Activated naive CD4-positive, alpha-beta T cell treated with anti-CD3 and anti-CD28 coated beads for 36 hours (primary cell): Measurements from ENCODE around the gene IFNG. TPM values are rescaled to one million over a fixed set of nuclear protein-coding genes. Genes with fewer than 3 reads are reported as not detected.
A peak's percentile ranks its signal among the peaks of the same experiment; 100 is the strongest.
"Not testable (repeated sequence)": the region's sequence is repeated elsewhere in the genome, so short reads cannot be mapped to it uniquely, and the experiment has no call there.

Source experiments
- CTCF ChIA-PET: fragments of 350-600 bp; sonication (Branson Sonifier 250); formaldehyde crosslinking; loops from one replicate; lab custom pipeline; 2021; ENCODE audit warnings: antibody characterized with exemption; lab: Charles Lee
- DNase-seq: peaks from one replicate; pipeline ENCODE4 v3.0.0-alpha.2; 2020
- H3K27ac Mint-ChIP-seq: one replicate; pipeline ENCODE4 v1.8.0; 2021; ENCODE audit warnings: mild to moderate bottlenecking, mixed read lengths
- H3K27me3 Mint-ChIP-seq: one replicate; pipeline ENCODE4 v1.8.0; 2021; ENCODE audit warnings: low read depth, mixed read lengths
- H3K36me3 Mint-ChIP-seq: one replicate; pipeline ENCODE4 v1.8.0; 2021; ENCODE audit warnings: low read depth, mixed read lengths
- H3K4me1 Mint-ChIP-seq: one replicate; pipeline ENCODE4 v1.8.0; 2021; ENCODE audit warnings: low read depth, mixed read lengths
- H3K4me3 Mint-ChIP-seq: one replicate; pipeline ENCODE4 v1.8.0; 2021; ENCODE audit warnings: mild to moderate bottlenecking, moderate library complexity, mixed read lengths
- H3K9me3 Mint-ChIP-seq: one replicate; pipeline ENCODE4 v1.8.0; 2021; ENCODE audit warnings: mixed read lengths
- intact Hi-C: fragments of 100-400 bp; cut with micrococcal nuclease; formaldehyde crosslinking; loops from one replicate; pipeline ENCODE4 v1.15.1; 2023
- total RNA-seq, 2 experiments: library from RNA; stranded (reverse); gene quantifications; one replicate each; pipeline ENCODE4 v1.2.3, GENCODE V29; 2021

The IFNG gene
- 10 to 100 TPM; 48.8 to 49.1 TPM for total RNA-seq

DNA sequence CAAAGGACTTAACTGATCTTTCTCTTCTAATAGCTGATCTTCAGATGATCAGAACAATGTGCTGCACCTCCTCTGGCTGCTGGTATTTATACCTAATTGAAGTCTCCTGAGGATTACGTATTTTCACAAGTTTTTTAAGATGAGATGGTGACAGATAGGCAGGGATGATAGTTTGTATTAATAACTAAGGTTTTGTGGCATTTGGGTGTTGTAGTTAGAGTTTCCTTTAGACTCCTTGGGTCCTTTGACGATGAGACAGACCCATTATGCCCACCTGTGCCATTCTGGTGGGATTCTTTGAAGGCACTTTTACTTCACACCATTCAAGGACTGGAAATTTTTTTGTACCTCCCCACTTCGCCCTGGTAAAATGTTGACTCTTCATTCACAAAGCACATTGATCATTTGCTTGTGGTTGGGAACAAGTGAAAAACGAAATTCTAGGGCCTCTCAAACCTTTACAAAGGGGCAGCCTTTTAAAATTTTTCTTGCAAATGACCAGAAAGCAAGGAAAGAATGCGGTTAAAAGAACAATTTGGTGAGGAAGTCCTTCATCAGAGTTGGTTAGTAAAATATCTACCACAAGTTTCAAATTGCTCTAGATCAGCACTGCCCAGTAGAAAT lies at the start of gene IFNG:
TSS of gene IFNG (minus strand) at position 60 of the 624 bp plus-strand sequence. CDS start 125 bp downstream, outside the sequence.
- no peak for DNase-seq
- H3K9me3 Mint-ChIP-seq, result no peaks in the 10 kb centered on the region
- H3K27me3 Mint-ChIP-seq, result no peaks in the 10 kb centered on the region
- CTCF ChIA-PET, result interaction anchor here (3.6 to 4.1 kb wide), 2 partner anchors 45 to 119 kb away, joined by 74 to 88 read pairs; no protein-coding TSS in a partner anchor
- H3K4me3 Mint-ChIP-seq, result peak within 1 kb of the TSS; percentile 39
- H3K27ac Mint-ChIP-seq, result peak within 1 kb of the TSS; percentile 32
- peaks cover 34% of the 10 kb centered on the region for H3K4me1 Mint-ChIP-seq
- intact Hi-C loops, result loop anchor here (10.0 kb wide), 1 partner anchor 805 kb away; no protein-coding TSS in a partner anchor
- no peaks in the 10 kb centered on the region for H3K36me3 Mint-ChIP-seq

DNA sequence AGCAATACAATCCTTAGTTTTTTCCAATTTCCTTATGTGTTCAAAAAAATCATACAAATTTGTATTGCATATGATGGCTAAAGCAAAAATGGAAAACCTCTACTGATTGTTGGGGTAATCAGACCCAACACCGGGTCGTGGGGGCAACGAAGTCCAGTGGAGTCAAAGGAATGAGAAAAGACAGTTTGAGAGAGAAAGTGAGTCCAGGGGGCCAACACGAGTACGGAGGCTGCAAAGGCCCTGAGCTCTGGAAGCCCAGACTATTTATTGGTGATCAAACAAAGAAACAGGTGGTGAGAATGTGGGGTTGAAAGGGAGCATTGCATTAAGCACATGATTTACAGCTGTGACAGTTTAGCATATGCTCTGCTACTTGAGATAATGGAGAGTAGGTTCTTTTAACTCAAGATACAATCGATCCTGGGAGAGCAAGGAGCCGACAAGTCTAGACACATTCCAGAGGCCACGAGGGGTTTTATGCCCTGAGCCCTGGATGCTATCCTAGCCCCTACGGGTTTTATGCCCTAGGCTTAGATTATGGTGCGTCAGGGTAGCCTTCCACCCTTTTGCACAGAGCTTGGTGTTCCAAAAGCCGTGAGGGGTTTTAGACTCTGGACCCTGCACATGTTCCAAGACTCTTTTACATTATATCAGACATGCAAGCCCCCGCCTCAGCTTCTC lies 49.6 kb upstream of the IFNG start:
- H3K27ac Mint-ChIP-seq, H3K4me1 Mint-ChIP-seq, DNase-seq, H3K4me3 Mint-ChIP-seq, H3K27me3 Mint-ChIP-seq, intact Hi-C loops, H3K9me3 Mint-ChIP-seq, H3K36me3 Mint-ChIP-seq: not testable (repeated sequence)
- CTCF ChIA-PET, result interaction anchor here (0.8 kb wide), 1 partner anchor 12 kb away, joined by 3 read pairs; no protein-coding TSS in a partner anchor

DNA sequence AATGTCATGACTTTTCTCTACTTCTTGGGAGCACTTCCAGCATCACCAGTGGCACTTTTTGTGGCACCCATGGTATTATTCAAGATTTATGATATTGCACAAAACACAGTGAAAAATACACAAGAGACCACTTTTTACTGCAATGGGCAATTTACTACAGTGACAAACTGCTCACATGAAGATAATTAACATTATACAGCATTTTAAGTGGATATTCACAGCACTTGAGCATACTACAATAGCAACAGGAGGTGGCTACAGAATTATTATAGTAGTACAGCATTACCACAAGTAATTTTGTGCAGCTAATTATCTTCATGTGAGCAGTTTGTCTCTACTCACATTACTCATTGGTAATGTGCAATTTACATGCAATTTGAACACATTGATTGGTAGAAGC lies 47.7 kb upstream of the IFNG start:
- H3K4me1 Mint-ChIP-seq, result peaks cover 13% of the 10 kb centered on the region
- DNase-seq, result no peak
- CTCF ChIA-PET, result interaction anchor here (1.1 kb wide), 1 partner anchor 49 kb away, joined by 4 read pairs; no protein-coding TSS in a partner anchor
- intact Hi-C loops, result no loop called here
- no peaks in the 10 kb centered on the region for H3K9me3 Mint-ChIP-seq
- no peak overlapping the region for H3K4me3 Mint-ChIP-seq
- no peak overlapping the region for H3K27ac Mint-ChIP-seq
- H3K36me3 Mint-ChIP-seq, result no peaks in the 10 kb centered on the region
- no peaks in the 10 kb centered on the region for H3K27me3 Mint-ChIP-seq

- H3K27ac Mint-ChIP-seq, result no peak overlapping the region
- H3K4me3 Mint-ChIP-seq, result no peak overlapping the region
- H3K9me3 Mint-ChIP-seq, result no peaks in the 10 kb centered on the region
- CTCF ChIA-PET, result interaction anchor here (1.1 kb wide), 2 partner anchors 48 to 166 kb away, joined by 3 to 4 read pairs; no protein-coding TSS in a partner anchor
- peaks cover 11% of the 10 kb centered on the region for H3K4me1 Mint-ChIP-seq
- DNase-seq, result no peak
- H3K36me3 Mint-ChIP-seq, result no peaks in the 10 kb centered on the region
- no peaks in the 10 kb centered on the region for H3K27me3 Mint-ChIP-seq
- intact Hi-C loops, result no loop called here
These were observed 46.9 kb upstream of the IFNG start for GRCh38 chr12:68206446-68206845.

- no peak overlapping the region for H3K4me3 Mint-ChIP-seq
These were observed 43.9 kb upstream of the IFNG start for GRCh38 chr12:68203460-68203875.

GRCh38 chr12:68200854-68201253 lies 41.3 kb upstream of the IFNG start:
- intact Hi-C loops, result no loop called here

More at GRCh38 chr12:68203460-68203875, 43.9 kb upstream of the IFNG start:
- DNase-seq, result no peak
- intact Hi-C loops, result no loop called here
- H3K36me3 Mint-ChIP-seq, result no peaks in the 10 kb centered on the region
- no peak overlapping the region for H3K27ac Mint-ChIP-seq
- no peaks in the 10 kb centered on the region for H3K9me3 Mint-ChIP-seq
- peaks cover 33% of the 10 kb centered on the region for H3K4me1 Mint-ChIP-seq
- no peaks in the 10 kb centered on the region for H3K27me3 Mint-ChIP-seq
- CTCF ChIA-PET, result no interaction called here

GRCh38 chr12:68199127-68199526 lies 39.6 kb upstream of the IFNG start:
- CTCF ChIA-PET, result interaction anchor here (0.5 to 0.8 kb wide), 4 partner anchors 14 to 118 kb away, joined by 3 read pairs; no protein-coding TSS in a partner anchor
- Mint-ChIP-seq H3K27me3 (no peaks in the 10 kb centered on the region), H3K36me3 (no peaks in the 10 kb centered on the region), H3K4me1 (peaks cover 33% of the 10 kb centered on the region), H3K27ac (peak overlapping the region; percentile 85), H3K9me3 (no peaks in the 10 kb centered on the region), H3K4me3 (no peak overlapping the region)
- no peak for DNase-seq
- intact Hi-C loops, result no loop called here

More at GRCh38 chr12:68200854-68201253, 41.3 kb upstream of the IFNG start:
- DNase-seq, result no peak
- Mint-ChIP-seq H3K27me3 (no peaks in the 10 kb centered on the region), H3K27ac (peak overlapping the region; percentile 48), H3K9me3 (no peaks in the 10 kb centered on the region), H3K36me3 (no peaks in the 10 kb centered on the region), H3K4me3 (no peak overlapping the region), H3K4me1 (peaks cover 33% of the 10 kb centered on the region)
- CTCF ChIA-PET, result no interaction called here

DNA sequence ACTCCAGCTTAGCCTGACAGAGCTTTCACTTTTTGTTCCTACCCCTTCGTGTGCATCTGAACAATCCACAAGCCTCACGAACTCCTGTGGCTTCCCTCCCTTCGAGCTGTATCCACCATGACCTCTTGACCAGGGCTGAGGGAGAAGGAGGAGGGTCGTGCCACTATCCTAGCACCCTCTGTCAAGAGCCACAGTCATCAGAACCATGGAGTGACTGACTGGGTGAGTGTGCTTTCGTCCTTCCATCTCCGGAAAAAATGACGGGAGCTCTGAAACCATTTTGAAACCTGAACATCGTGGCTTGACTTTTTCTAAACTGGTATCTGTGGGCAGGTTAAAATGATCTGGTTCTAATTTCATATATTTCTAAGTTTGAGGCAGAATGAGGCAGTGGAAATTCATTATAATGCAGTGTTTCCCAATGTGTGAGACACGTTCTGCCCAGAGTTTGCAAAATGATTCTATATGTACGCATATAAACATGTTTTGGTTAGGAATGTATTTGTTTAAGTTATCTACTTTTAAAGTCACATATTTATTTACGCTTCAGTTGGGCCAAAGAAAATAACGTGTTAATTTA lies 39.1 kb upstream of the IFNG start:
- Mint-ChIP-seq H3K9me3 (no peaks in the 10 kb centered on the region), H3K4me1 (peaks cover 33% of the 10 kb centered on the region), H3K27me3 (no peaks in the 10 kb centered on the region), H3K4me3 (peak overlapping the region; percentile 39), H3K27ac (peak overlapping the region; percentile 85), H3K36me3 (no peaks in the 10 kb centered on the region)
- CTCF ChIA-PET, result interaction anchor here (0.6 to 1.0 kb wide), 3 partner anchors 15 to 60 kb away, joined by 3 read pairs; no protein-coding TSS in a partner anchor
- no peak for DNase-seq
- intact Hi-C loops, result no loop called here

DNA sequence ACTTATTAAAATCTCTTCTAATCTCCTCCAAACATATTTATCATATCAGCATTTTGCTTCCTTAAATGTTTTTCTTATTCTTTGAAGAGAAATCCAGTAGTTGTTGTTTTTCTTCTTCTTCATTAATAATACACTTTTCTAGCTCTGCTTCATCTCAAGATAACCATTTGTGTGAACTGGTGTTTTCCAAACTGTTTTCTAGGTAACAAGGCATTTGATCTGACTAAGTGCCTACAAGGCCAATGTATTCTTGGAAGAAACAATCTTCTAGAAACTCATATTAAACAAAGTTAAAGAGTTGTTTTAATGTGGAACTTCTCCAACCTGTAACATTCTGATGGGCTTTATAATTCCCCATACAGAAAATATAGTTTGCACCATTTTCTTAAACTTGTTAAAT lies 30.8 kb upstream of the IFNG start:
- Mint-ChIP-seq H3K4me3 (no peak overlapping the region), H3K27me3 (no peaks in the 10 kb centered on the region), H3K27ac (peak overlapping the region; percentile 55), H3K4me1 (peaks cover 26% of the 10 kb centered on the region), H3K9me3 (no peaks in the 10 kb centered on the region), H3K36me3 (no peaks in the 10 kb centered on the region)
- intact Hi-C loops, result loop anchor here (1.0 kb wide), 2 partner anchors 53 to 71 kb away; no protein-coding TSS in a partner anchor
- CTCF ChIA-PET, result interaction anchor here (0.8 to 1.5 kb wide), 2 partner anchors 10 to 510 kb away, joined by 3 read pairs; no protein-coding TSS in a partner anchor
- DNase-seq, result no peak

DNA sequence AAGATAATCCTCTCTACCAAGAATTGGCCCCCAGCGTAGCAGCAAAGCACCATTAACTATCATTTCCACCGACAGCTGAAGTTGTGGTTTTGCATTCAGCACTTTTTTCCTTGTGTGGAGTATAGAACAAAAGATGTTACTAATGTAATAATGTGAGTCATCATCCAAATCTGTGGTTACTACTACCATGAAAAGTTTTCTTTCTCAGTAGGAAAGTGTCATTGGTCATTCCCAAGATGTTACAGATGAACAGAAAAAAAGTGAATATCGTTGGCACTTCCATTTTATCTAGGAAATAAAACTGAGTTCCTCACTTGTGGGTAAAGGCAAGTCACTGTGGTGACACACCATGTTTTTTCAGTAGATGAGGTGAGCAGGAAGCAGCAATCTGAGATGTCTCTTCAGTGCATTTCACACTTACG lies 30.3 kb upstream of the IFNG start:
- Mint-ChIP-seq H3K27ac (peak overlapping the region; percentile 61), H3K9me3 (no peaks in the 10 kb centered on the region)
- intact Hi-C loops, result loop anchor here (1.0 kb wide), 5 partner anchors 9 to 71 kb away; no protein-coding TSS in a partner anchor

GRCh38 chr12:68185598-68185997 lies 26.1 kb upstream of the IFNG start:
- CTCF ChIA-PET, result interaction anchor here (0.6 kb wide), 1 partner anchor 390 kb away, joined by 5 read pairs; no protein-coding TSS in a partner anchor

More for the DNA sequence above, 30.3 kb upstream of the IFNG start:
- H3K36me3 Mint-ChIP-seq, result no peaks in the 10 kb centered on the region
- peak overlapping the region; percentile 9 for H3K4me3 Mint-ChIP-seq
- CTCF ChIA-PET, result interaction anchor here (0.8 to 1.5 kb wide), 3 partner anchors 9 to 510 kb away, joined by 3 to 5 read pairs (median 3); no protein-coding TSS in a partner anchor
- peak; percentile 65 for DNase-seq
- H3K27me3 Mint-ChIP-seq, result no peaks in the 10 kb centered on the region
- peaks cover 26% of the 10 kb centered on the region for H3K4me1 Mint-ChIP-seq

More at GRCh38 chr12:68185598-68185997, 26.1 kb upstream of the IFNG start:
- DNase-seq, result no peak
- Mint-ChIP-seq H3K9me3 (peaks cover 2% of the 10 kb centered on the region), H3K4me1 (peaks cover 33% of the 10 kb centered on the region), H3K27me3 (no peaks in the 10 kb centered on the region), H3K36me3 (peaks cover 2% of the 10 kb centered on the region), H3K4me3 (no peak overlapping the region), H3K27ac (no peak overlapping the region)
- intact Hi-C loops, result no loop called here
